ENCODE data around the gene RAB11FIP4. TPM values are rescaled to one million over a fixed set of nuclear protein-coding genes. Genes with fewer than 3 reads are reported as not detected.
A peak's percentile ranks its signal among the peaks of the same experiment; 100 is the strongest.

Gene RAB11FIP4
- polyA plus RNA-seq, 3 donors, result 14.8 to 16.5 (median 15.5) TPM

GRCh38 chr17:31522987-31523495, 131.6 kb downstream of the RAB11FIP4 start:
- no peak for DNase-seq

DNA sequence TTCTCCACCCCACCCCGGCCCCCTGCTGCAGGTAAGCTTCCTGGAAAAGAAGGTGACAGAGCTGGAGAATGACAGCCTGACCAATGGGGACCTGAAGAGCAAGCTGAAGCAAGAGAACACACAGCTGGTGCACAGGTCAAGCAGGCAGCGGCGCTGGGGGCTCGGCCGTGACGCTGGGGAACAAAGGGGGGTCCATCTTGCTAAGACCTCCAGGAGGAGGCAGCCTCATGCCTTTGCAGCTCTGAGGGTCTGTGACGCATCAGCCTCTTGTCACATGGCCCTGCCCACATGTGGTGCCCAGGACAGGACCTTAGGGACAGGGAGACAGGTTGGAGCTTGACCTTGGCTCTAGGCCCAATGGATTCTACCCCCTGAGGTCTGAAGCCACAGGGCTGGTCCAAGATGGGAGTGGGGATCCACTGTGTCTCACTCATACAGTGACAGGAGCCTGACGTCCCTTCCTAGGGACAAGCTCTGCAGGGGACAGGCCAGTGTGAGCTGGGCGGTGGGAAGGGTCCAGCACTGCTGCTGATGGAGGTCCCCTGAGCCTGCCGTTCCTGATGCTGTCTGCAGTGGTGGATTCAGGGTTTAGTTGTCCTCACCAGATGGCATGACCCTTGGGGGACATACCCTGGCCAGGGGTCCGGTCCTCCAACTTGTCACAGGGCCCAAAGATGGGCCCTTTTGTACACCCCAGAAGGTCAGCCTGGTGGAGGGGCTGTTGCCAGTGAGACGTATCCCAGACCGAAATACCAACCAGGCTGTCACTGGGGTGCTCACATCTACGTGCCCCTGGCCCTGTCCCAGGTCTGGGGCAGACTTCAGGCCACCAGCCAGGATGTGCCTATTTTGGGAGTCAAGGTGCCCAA, 132.6 kb downstream of the RAB11FIP4 start:
- no peak for DNase-seq

DNA sequence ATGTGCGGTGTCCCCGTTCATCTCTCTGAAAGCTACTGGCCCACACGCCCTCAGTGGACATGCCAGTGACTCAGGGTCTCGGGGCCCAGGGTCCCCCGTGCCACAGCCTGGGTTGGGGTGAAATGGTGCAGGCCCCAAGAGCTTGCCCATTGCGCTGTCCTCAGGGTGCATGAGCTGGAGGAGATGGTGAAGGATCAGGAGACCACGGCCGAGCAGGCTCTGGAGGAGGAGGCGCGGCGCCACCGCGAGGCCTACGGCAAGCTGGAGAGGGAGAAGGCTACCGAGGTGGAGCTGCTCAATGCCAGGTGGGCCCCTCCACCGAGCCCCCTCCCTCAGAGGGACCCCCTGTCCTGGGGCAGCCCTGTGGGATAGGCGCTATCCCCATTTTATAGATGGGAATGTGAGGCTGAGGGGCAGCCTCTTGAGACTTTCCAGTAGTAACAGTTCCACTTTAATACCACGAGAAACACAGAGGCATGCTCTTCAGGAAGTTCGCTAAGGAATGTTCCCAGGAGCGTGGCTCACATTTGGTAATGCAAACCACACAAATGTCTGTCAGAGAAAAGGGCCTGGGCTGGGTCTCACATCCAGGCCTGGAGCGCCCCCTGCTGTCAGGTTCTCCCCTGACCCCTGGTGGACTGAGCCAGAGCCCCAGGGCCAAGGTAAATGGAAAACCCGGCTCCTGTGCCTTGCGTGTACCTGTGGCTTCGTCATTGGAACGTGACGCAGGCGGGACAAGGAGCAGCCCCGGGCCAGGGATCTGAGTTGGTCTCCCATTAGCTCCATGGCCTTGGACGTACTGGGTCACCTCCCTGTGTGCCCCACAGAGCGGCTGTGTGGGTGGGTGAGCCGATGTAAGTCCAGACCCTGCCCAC, 133.7 kb downstream of the RAB11FIP4 start:
- peak; percentile 69 for DNase-seq

DNA sequence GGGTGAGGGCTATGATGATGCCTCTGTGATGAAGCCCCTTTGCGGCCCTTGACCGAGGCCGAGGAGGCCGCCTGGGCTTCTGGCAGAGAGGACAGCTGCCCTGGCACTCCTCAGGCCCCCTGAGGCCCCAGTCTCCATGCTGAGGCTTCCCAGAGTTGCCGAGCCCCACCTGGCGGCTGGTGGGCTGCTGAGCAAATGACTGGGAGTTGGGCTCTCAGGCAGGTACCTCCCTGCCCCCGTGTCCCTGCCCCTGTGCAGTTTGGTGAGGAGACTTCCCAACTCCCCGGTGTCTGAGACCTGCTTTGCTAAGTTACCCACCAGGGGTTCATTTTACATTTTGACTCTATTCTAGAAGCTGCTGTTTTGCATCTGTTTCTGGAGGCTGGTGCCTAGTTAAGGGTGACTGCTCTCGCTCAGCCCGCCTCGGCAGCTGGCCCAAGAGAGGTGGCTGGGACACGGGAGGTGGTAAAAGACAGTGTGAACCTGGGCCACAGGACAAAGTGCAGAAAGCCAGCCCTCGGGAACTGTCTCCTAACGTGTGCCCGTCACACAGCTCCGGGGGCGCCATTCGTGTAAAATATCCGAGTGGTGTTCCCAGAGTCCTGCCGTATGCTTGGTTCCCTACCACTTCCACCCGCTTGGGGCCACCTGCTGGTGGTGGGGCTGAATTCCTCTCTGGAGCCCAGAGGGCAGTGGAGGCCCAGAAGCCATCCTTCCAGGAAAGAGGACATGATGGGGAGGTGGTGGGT, 134.5 kb downstream of the RAB11FIP4 start:
- DNase-seq, result no peak

DNA sequence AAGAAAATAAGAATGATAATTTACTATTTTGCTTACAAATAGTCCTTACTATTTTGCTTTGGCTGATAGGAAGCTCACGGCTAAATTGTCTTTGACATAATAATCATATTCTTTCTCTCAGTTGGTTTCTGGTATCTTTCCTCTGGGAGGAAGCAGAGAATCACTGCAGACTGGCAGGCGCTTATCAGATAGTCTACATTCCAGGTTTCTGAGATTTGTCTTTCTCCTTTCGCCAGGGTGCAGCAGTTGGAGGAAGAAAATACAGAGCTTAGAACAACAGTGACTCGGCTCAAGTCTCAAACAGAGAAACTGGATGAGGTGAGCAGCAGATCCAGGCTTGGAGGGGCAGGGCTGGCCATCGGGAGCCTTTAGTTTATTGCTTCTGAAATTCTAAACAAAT, 136.1 kb downstream of the RAB11FIP4 start:
- no peak for DNase-seq

- DNase-seq, result no peak
Measured at GRCh38 chr17:31528291-31528874, 136.9 kb downstream of the RAB11FIP4 start.

DNA sequence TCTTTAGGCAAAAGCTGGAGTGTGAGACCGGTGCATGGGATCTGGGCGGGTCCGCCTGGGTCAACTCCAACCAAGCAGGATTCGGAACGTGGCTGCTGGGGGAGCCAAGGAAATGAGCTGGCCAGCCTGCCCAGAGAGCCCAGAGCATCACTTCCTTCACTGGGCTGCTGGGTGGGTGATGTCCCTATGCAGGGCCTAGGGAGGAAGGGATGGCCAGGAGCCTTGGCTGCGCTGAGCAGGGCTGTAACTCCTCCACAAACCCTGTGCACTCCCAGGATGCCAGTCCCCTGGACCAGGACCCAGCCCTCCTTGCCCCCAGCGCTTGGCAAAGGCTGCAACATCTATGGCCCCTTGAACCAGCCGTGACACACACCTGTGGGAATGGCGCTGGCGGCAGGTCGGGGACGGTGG, 138.4 kb downstream of the RAB11FIP4 start:
- no peak for DNase-seq

DNA sequence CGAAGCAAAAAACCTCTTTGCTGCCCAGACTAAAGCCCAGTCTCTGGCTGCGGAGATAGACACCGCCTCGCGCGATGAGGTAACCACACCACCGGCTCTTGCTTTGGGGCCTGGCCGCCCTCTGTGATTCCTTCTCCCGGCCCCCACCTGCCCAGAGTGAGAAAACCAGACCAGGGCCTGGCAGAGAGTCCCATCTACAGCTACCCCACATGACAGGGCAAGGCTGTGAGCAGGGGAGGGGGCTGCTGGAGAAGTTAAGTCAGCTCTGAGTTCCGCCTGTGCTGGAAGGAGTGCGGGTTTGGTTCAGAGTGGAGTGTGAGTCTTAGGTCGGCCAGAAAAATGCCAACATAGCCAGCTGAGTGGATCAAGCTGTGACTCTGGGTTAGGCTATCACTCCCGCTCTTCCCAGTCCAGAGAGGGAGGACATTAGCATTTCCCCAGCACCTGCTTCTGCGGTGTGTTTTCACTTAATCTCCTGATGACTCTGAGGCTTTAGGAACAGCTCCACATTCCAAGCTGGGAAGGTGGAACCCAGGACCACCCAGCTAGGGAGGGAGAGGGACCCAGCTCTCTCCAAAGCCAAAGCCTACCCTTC, 139.0 kb downstream of the RAB11FIP4 start:
- DNase-seq, result no peak

- no peak for DNase-seq
Measured at GRCh38 chr17:31531336-31531980, 140.0 kb downstream of the RAB11FIP4 start.

GRCh38 chr17:31532081-31532480, 140.6 kb downstream of the RAB11FIP4 start:
- no peak for DNase-seq

- no peak for DNase-seq
Measured at GRCh38 chr17:31532526-31532925, 141.1 kb downstream of the RAB11FIP4 start.

DNA sequence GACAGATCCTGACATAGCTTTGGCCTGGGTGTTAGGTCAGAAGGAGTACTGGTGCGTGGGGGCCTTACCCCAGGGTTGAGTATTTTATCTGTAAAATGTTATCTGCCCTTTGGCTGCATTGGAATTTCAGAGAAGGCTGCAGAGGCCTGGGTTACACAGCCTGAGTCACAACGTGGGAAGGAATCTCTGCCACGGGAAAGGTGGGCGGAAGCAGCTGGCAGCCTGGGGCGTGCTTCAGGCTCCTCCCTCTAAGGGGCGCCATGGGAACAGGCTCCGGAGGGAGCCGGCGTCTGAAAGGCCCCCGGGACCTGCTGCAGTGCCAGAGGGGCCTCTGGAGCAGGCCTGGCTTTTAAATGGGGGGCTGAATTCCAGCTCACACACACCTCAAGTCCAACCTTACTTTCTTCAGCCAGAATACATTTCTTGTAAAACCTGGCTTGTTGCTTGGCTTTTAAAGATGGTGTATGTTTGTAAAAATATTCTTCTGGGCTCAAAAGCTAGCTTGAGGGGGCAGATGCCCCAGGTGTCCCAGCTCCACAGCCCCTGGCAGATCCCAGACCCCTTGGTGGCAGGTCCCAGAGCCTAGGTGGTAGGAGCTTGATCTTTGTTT, 142.2 kb downstream of the RAB11FIP4 start:
- DNase-seq, result no peak

DNA sequence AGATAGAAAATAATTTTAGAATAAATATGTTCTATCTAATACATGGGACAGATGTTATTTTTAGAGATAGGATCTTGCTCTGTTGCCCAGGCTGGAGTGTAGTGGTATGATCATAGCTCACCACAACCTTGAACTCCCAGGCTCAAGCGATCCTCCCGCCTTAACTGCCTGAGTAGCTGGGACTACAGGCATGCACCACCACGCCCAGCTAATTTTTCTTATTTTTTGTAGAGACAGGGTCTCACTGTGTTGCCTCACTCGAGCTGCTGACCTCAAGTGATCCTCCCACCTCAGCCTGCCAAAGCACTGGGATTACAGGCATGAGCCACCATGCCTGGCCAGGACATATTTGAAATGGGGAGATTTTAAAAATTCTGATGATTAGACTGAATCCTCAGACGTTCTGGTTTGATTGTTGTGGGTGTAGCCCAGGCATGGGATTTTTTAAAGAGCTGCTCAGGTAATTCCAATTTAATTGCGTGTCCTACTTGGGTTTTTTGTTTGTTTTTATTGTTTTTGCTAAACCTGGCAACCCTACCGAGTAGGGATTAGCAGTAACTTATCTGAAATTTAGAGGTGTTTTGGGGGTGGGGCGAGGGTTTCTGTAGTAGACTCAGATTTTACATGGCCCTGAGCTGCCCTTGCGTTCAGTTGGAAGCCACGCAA, 142.9 kb downstream of the RAB11FIP4 start:
- DNase-seq, result no peak

GRCh38 chr17:31535581-31535981, 144.1 kb downstream of the RAB11FIP4 start:
- no peak for DNase-seq

- DNase-seq, result no peak
Measured at GRCh38 chr17:31536451-31536850, 145.0 kb downstream of the RAB11FIP4 start.

GRCh38 chr17:31537565-31538011, 146.1 kb downstream of the RAB11FIP4 start:
- no peak for DNase-seq

GRCh38 chr17:31538080-31538762, 146.7 kb downstream of the RAB11FIP4 start:
- DNase-seq, result no peak

DNA sequence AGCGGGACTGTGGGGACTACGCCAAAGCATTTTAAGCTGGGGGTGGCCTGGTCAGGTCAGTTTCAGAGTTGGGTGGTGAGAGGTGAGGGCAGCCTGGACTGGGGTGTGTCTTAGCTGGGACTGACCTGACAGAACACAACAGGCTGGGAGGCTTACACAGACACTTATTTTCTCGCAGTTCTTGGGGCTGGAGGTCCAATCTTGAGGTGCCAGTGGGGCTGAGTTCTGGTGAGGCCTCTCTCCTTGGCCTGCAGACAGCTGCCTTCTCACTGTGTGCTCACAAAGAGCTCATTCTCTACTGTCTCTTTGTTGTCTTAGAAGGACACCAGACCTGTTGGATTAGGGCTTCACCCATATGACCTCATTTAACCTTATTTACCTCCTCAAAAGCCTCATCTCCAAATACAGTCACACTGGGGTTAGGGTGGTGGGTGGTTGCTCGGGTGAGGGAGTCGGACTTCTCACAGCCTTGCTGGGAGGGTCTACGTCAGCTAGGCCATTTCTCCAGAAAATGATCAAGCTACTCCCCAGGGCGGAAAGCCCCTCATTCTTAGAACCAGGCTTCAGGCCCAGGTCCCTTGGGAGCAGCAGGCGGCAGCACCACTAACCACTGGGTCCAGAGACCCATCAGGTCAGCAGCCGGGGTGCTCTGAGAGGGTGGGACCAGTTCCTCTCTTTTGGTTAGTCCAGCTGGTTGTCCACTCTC, 149.3 kb downstream of the RAB11FIP4 start:
- no peak for DNase-seq

Data from renal pelvis (tissue), 4 donors.